ENCODE measurements around the gene COL19A1.
"Not testable (repeated sequence)": the region's sequence is repeated elsewhere in the genome, so short reads cannot be mapped to it uniquely, and the experiment has no call there.

DNA sequence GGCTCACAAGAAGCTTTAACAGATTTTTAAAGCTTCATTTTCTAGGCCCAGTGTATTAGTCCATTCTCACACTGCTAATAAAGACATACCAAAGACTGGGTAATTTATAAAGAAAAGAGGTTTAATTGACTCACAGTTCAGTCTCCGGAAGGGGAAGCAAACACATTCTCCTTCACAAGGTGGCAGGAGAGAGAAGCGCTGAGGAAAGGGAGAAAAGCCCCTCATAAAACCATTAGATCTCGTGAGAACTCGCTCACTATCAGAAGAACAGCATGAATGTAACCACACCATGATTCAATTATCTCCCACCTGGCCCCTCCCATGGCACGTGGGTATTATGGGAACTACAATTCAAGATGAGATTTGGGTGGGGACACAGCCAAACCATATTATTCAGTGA, 42.0 kb upstream of the COL19A1 start:
- TF ChIP-seq, protein P1, sequence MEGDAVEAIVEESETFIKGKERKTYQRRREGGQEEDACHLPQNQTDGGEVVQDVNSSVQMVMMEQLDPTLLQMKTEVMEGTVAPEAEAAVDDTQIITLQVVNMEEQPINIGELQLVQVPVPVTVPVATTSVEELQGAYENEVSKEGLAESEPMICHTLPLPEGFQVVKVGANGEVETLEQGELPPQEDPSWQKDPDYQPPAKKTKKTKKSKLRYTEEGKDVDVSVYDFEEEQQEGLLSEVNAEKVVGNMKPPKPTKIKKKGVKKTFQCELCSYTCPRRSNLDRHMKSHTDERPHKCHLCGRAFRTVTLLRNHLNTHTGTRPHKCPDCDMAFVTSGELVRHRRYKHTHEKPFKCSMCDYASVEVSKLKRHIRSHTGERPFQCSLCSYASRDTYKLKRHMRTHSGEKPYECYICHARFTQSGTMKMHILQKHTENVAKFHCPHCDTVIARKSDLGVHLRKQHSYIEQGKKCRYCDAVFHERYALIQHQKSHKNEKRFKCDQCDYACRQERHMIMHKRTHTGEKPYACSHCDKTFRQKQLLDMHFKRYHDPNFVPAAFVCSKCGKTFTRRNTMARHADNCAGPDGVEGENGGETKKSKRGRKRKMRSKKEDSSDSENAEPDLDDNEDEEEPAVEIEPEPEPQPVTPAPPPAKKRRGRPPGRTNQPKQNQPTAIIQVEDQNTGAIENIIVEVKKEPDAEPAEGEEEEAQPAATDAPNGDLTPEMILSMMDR (IDR thresholded peaks at IDR 0.05), result not testable (repeated sequence)
- not testable (repeated sequence) for TF ChIP-seq POLR2A (IDR thresholded peaks at IDR 0.05)

Measured in ovary (tissue), 3 donors.